AG09319 (cell line): ENCODE results near the gene AAGAB.

Experiments used
- DNase-seq: peaks from one replicate; pipeline ENCODE4 v3.0.0-alpha.2; 2010; ENCODE audit warnings: low read depth; ENCODE audit errors: extremely low read depth
- CTCF ChIP-seq: IDR thresholded peaks from 2 replicates; pipeline ENCODE4 v1.5.1; 2011; ENCODE audit warnings: low read depth, mild to moderate bottlenecking, inconsistent platforms, low read length, moderate library complexity

The AAGAB gene

GRCh38 chr15:67196672-67197363 is 57.6 kb downstream of the AAGAB start:
- peak; percentile 52 for DNase-seq
- TF ChIP-seq CTCF = no peak

DNA sequence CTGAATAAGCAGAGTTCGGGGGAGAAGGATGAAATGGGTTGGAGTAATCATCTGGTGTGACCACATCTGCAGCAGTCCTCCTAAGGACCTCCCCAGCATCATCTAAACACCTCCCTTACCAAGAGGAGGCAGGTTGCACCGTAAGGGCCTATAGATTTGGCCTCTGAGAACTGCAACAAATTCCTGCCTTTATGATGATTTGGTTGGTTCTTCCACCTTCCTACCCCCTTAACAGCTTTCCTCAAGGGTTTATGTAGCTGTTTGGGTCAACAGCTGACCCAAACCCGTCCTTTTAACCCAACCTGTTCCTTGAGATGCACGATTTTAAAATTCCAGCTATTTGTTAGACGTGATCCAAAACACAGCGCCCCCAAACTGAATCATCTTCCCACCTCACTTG is 58.2 kb downstream of the AAGAB start:
- TF ChIP-seq CTCF = no peak

DNA sequence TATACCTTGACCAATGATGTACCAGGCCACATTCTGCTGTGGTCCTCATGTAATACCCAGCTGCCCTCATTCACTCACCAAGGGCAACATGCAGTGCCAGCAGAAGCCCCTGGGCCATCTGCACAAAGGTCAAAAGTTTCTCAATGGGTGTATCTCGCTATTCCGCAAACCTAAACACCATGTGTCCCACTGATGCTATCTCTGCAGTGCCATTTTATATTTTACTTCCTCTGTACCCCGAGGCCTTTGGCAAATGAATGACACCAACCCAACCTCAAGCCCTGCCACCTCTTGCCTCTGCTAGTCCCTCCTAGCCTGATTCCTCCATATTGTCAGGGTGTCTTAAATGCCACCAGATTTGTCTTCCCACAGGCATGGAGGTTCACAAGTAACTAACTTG is 59.2 kb downstream of the AAGAB start:
- DNase-seq = no peak
- no peak for TF ChIP-seq CTCF

More for the DNA sequence above, 58.2 kb downstream of the AAGAB start:
- no peak for DNase-seq

GRCh38 chr15:67194171-67195114 is 60.0 kb downstream of the AAGAB start:
- TF ChIP-seq CTCF = no peak
- DNase-seq = no peak

DNA sequence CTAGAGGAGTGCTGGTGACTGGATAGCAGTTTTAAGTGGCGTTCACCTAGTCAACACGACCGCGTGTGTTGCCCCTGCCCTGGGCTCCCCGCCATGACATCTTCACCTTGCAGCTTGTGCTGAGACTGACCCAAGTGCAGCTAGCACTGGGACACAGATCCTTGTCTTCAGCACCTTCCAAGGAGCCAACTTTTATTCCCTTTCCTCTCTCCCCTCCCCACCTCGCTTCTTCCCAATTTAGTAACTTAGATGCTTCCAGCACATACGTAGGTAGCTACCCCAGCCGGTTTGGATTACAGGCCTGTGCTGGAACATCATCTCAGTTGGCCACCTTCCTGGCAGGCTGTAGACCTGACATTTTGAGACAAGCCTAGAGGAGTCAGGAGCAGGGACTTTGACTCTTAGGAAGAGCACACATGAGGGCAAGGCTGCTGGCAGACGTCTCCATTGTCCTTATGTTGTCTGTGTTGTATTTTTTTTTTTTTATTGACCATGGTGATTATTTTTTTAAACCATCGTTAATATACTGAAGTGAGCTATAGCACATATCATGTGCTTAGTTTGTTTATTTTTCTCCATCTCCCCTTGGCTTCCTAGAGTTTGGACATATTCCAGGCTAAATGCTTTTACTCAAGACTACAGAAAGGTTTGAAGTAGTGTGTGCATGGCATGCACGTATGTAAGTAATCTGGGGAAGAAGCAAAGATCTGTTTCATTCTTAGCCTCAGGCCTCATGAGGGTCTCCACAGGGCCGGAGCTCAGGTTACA is 61.1 kb downstream of the AAGAB start:
- no peak for TF ChIP-seq CTCF
- DNase-seq = no peak

DNA sequence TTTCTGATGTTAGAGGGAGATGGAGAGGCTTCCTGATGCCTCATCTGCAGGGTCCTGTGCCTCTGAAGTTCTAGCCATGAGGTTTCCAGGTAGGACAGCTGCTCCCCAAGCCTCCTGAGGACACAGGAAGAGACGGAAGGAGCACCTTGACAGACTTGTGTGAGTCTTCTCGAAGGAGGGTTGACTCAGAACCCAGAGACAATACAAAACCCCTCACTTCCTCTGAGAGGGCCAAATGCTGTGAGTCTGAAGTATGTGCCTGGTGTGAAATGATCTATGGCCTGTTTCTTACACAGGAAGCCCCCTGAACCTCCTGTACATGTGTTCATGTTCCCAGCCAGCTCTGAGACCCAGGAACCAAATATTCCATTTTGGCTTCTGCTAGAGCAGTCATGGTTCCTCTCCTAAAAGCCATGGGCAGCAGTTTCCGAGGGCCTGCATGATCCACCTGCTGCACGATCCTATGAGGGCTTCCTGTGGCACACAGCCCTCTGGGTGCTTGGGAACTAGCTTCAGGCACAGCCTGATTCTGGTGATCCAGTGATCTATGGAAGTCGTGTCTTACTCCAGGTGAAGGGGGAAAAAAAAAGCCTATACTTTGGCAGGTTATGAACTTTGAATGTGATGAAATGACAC is 62.2 kb downstream of the AAGAB start:
- no peak for DNase-seq
- TF ChIP-seq CTCF = no peak
